ENCODE data around the gene NPDC1.
"Not testable (repeated sequence)": the region's sequence is repeated elsewhere in the genome, so short reads cannot be mapped to it uniquely, and the experiment has no call there.

Gene NPDC1

DNA sequence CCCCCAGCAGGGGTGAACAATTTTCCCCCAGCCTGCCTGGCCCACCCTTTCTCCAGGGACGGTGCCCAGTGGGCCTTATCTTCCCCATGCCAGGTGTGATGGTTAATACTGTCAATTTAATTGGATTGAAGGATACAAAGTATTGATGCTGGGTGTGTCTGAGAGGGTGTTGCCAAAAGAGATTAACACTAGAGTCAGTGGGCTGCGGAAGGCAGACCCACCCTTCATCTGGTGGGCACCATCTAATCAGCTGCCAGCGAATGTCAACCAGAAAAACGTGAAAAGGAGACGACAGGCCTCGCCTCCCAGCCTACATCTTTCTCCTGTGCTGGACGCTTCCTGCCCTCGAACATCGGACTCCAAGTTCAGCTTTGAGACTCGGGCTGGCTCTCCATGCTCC, 8.5 kb downstream of the NPDC1 start:
- Mint-ChIP-seq H3K4me1 (no peaks in the 10 kb centered on the region), H3K9me3 (no peaks in the 10 kb centered on the region), H3K27me3 (ENCODE audit: low read depth, poor library complexity) (peaks cover 10% of the 10 kb centered on the region), H3K27ac (no peak overlapping the region), H3K36me3 (ENCODE audit: low read depth) (no peaks in the 10 kb centered on the region), H3K4me3 (no peak overlapping the region)
- DNase-seq, result no peak
- TF ChIP-seq, protein P1, sequence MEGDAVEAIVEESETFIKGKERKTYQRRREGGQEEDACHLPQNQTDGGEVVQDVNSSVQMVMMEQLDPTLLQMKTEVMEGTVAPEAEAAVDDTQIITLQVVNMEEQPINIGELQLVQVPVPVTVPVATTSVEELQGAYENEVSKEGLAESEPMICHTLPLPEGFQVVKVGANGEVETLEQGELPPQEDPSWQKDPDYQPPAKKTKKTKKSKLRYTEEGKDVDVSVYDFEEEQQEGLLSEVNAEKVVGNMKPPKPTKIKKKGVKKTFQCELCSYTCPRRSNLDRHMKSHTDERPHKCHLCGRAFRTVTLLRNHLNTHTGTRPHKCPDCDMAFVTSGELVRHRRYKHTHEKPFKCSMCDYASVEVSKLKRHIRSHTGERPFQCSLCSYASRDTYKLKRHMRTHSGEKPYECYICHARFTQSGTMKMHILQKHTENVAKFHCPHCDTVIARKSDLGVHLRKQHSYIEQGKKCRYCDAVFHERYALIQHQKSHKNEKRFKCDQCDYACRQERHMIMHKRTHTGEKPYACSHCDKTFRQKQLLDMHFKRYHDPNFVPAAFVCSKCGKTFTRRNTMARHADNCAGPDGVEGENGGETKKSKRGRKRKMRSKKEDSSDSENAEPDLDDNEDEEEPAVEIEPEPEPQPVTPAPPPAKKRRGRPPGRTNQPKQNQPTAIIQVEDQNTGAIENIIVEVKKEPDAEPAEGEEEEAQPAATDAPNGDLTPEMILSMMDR (IDR thresholded peaks at IDR 0.05), result no peak

DNA sequence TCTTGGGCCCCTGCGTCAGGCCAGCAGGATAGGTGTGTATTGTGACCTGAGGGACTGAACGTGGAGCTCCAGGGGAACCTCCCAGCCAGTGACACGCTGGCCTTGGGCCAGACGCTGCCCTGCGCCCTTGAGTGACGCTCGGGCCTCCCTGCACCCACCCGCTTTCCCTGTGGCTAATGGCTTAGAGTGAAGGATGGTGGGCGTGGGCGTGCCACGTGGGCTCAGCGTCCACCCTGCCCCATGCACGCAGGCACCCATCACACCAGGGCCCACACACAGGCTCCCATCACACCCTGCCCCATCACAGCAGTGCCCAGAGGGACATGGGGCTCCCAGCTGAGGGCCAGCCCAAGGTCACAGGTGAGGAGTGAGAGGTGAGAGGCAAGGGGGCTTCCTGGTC, 8.9 kb downstream of the NPDC1 start:
- DNase-seq, result no peak
- Mint-ChIP-seq H3K9me3 (no peaks in the 10 kb centered on the region), H3K27me3 (ENCODE audit: low read depth, poor library complexity) (peaks cover 8% of the 10 kb centered on the region), H3K27ac (no peak overlapping the region), H3K36me3 (ENCODE audit: low read depth) (no peaks in the 10 kb centered on the region), H3K4me3 (no peak overlapping the region), H3K4me1 (no peaks in the 10 kb centered on the region)
- TF ChIP-seq, protein P1 (IDR thresholded peaks at IDR 0.05), result no peak

DNA sequence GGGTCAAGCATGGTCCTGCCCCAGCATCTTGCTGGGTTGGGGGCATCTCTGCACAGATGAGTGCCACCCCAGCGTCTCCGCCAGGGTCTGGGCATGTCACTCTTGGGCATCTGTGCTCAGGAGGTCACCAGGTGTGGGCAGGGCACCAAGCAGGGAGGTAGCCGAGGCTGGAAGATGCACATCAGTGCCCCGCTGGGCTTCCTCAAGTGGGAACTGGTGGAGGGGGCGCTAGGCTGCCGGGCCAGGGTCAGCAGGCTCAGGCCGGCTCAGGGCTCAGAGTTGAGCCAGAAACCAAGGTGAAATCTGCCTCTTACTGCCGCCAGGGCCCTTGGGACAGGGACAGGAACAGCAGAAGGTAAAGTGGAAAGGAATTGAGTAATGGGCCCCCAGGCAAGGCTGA, 10.0 kb downstream of the NPDC1 start:
- H3K27me3 Mint-ChIP-seq (ENCODE audit: low read depth, poor library complexity), result peaks cover 8% of the 10 kb centered on the region
- H3K9me3 Mint-ChIP-seq, result no peaks in the 10 kb centered on the region
- DNase-seq, result no peak
- no peak overlapping the region for H3K27ac Mint-ChIP-seq
- TF ChIP-seq, protein P1 (IDR thresholded peaks at IDR 0.05), result no peak
- H3K36me3 Mint-ChIP-seq (ENCODE audit: low read depth), result no peaks in the 10 kb centered on the region
- no peak overlapping the region for H3K4me3 Mint-ChIP-seq
- H3K4me1 Mint-ChIP-seq, result no peaks in the 10 kb centered on the region

DNA sequence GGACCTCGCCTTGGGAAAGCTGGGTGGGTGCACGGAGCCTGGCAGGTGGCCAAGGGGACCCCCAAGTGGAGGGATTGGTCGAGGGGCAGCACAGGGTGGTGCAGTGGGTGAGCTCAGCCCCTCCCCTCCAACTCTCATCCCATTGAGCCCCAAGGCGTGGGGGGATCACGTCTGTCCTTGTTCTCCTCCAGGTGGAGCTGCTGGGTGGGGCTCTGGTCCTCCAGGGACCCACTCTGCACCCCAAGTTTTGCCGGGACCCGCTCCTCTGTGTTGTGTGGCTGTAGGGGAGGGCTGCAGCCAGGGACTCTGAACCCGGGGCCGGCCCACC, 10.5 kb downstream of the NPDC1 start:
- no peak for DNase-seq
- Mint-ChIP-seq H3K9me3 (no peaks in the 10 kb centered on the region), H3K4me3 (no peak overlapping the region), H3K4me1 (no peaks in the 10 kb centered on the region), H3K27me3 (ENCODE audit: low read depth, poor library complexity) (peaks cover 8% of the 10 kb centered on the region), H3K36me3 (ENCODE audit: low read depth) (no peaks in the 10 kb centered on the region), H3K27ac (no peak overlapping the region)
- TF ChIP-seq, protein P1 (IDR thresholded peaks at IDR 0.05), result peak; percentile 47

DNA sequence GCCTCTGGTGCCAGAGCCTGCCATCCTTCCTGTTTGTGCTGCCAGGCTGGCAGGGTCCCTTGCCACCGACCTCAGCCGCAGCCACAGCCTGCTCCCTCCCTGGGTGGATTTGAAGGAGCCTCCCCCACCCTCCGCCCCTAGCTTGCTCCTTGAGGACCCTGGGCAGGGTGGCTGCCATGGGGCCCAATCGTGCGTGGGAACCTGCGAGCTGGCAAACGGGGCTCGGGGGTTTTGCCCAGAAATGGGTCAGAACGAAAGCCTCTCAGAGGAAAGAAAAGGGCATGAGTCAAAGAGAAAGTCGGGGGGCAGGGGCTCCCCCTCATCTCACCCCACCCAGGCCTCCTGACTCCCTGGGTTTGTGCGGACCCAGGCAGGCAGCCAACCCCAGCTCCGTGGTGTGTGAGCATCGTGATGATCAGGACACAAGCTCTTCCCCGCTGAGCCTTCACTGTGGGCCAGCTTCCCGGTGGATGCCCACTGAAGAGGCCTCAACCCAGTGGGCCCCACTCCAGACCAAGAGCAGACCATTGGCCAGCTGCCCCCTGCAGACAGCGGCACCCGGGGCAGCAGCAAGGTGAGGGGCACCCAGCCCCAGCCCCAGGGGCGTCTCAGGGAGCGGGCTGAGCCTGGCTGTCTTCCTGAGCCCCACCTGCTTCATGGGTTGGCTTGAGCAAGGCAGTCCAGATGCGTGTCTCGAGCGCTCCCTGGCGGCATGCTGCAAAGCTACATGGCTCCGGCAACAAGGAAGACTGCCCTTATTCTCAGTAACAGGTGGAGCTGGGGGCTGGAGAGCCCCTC, 11.1 kb downstream of the NPDC1 start:
- Mint-ChIP-seq H3K36me3 (ENCODE audit: low read depth) (no peaks in the 10 kb centered on the region), H3K4me3 (no peak overlapping the region), H3K9me3 (no peaks in the 10 kb centered on the region), H3K4me1 (no peaks in the 10 kb centered on the region), H3K27ac (no peak overlapping the region), H3K27me3 (ENCODE audit: low read depth, poor library complexity) (peaks cover 8% of the 10 kb centered on the region)
- TF ChIP-seq, protein P1 (IDR thresholded peaks at IDR 0.05), result peak; percentile 90
- DNase-seq, result peak; percentile 89

DNA sequence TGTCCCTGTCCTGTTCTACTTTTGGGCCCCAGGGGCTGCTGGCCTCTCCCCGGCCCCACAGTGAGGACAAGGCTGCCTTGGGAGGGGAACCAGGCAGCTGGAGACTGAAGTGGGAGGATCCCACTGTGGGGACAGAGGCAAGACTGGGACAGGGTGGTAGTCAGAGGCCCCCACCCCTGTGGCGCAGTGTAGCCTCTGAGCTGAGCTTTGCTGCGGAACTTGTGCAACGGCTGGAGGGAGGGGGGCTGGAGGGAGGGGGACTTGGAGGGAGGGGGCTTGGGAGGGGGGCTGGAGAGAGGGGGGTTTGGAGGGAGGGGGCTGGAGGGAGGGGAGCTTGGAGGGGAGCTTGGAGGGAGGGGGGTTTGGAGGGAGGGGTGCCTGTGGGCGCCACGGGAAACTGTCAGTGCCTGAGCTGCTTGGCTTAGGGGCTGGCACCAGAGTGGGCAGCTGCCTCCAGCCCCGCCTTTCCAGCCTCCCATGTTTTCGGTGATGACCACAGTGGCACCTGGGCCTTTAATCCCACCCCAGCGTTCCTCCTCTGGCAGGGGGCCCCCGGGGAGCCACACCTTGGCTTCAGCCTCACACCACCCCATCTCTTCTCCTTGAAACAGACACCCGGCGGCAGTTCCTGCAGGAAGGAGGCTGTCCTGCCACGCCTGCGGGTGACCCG, 11.8 kb downstream of the NPDC1 start:
- H3K4me3 Mint-ChIP-seq, result no peak overlapping the region
- no peaks in the 10 kb centered on the region for H3K36me3 Mint-ChIP-seq (ENCODE audit: low read depth)
- TF ChIP-seq, protein P1 (IDR thresholded peaks at IDR 0.05), result no peak

DNA sequence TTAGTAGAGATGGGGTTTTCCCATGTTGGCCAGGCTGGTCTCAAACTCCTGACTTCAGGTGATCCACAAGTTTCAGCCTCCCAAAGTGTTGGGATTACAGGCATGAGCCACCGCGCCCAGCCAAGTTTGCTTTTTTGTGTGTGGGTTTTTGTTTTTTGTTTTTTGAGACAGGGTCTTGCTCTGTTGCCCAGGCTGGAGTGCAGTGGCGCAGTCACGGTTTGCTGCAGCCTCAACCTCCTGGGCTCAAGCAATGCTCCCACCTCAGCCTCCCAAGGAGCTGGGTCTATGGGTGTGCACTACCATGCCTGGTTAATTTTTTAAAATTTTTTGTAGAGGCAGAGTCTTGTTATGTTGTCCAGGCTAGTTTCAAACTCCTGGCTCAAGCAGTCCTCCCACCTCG, 12.5 kb downstream of the NPDC1 start:
- H3K36me3 Mint-ChIP-seq (ENCODE audit: low read depth); H3K4me3 Mint-ChIP-seq; DNase-seq; H3K27ac Mint-ChIP-seq; H3K4me1 Mint-ChIP-seq; H3K9me3 Mint-ChIP-seq: not testable (repeated sequence)
- H3K27me3 Mint-ChIP-seq (ENCODE audit: low read depth, poor library complexity), result peaks cover 12% of the 10 kb centered on the region

More for the DNA sequence above, 11.8 kb downstream of the NPDC1 start:
- Mint-ChIP-seq H3K9me3 (no peaks in the 10 kb centered on the region), H3K27me3 (ENCODE audit: low read depth, poor library complexity) (peaks cover 11% of the 10 kb centered on the region), H3K27ac (no peak overlapping the region), H3K4me1 (no peaks in the 10 kb centered on the region)
- DNase-seq, result no peak

Measured in nephron progenitor cell (in vitro differentiated cells).